Skeletal muscle satellite cell (primary cell): ENCODE results near the gene MAMLD1.

ENCODE experiments used
- H3K27me3 ChIP-seq: 2 replicates; pipeline ENCODE4 v1.7.0; 2013; ENCODE audit warnings: low read length; ENCODE audit not compliant: control insufficient read depth, insufficient read depth
- H3K36me3 ChIP-seq: 2 replicates; pipeline ENCODE4 v1.7.0; 2013; ENCODE audit warnings: mild to moderate bottlenecking, control low read depth, low read length; ENCODE audit not compliant: insufficient read depth
- H3K4me1 ChIP-seq: 2 replicates; pipeline ENCODE4 v1.7.0; 2013; ENCODE audit warnings: low read length; ENCODE audit not compliant: control insufficient read depth, insufficient read depth
- H3K4me2 ChIP-seq: 2 replicates; pipeline ENCODE4 v1.7.0; 2013; ENCODE audit warnings: mild to moderate bottlenecking, low read length
- H3K4me3 ChIP-seq: 2 replicates; pipeline ENCODE4 v1.7.0; 2013; ENCODE audit warnings: low read length
- H3K9ac ChIP-seq: 2 replicates; pipeline ENCODE4 v1.7.0; 2013; ENCODE audit warnings: mild to moderate bottlenecking, low read depth, low read length, moderate library complexity
- H3K9me3 ChIP-seq: replicated peaks from 2 replicates; pipeline ENCODE4 v1.7.0; 2013; ENCODE audit warnings: mild to moderate bottlenecking, control low read depth, low read length

MAMLD1 gene

GRCh38 chrX:150409486-150409885 is 46.4 kb downstream of the MAMLD1 start:
- no peaks in the 10 kb centered on the region for H3K27me3 ChIP-seq
- H3K9me3 ChIP-seq: no peaks in the 10 kb centered on the region
- no peaks in the 10 kb centered on the region for H3K36me3 ChIP-seq
- H3K4me2 ChIP-seq: no peak overlapping the region
- no peak overlapping the region for H3K4me3 ChIP-seq
- no peak overlapping the region for H3K9ac ChIP-seq
- H3K4me1 ChIP-seq: no peaks in the 10 kb centered on the region

- H3K36me3 ChIP-seq: no peaks in the 10 kb centered on the region
- H3K4me1 ChIP-seq: no peaks in the 10 kb centered on the region
Measured at GRCh38 chrX:150409964-150410363, 46.8 kb downstream of the MAMLD1 start.

GRCh38 chrX:150410513-150410912 is 47.4 kb downstream of the MAMLD1 start:
- no peaks in the 10 kb centered on the region for H3K27me3 ChIP-seq
- no peak overlapping the region for H3K9ac ChIP-seq
- H3K4me2 ChIP-seq: no peak overlapping the region
- no peaks in the 10 kb centered on the region for H3K9me3 ChIP-seq
- no peak overlapping the region for H3K4me3 ChIP-seq
- no peaks in the 10 kb centered on the region for H3K36me3 ChIP-seq
- no peaks in the 10 kb centered on the region for H3K4me1 ChIP-seq

More at GRCh38 chrX:150409964-150410363, 46.8 kb downstream of the MAMLD1 start:
- no peak overlapping the region for H3K9ac ChIP-seq
- no peaks in the 10 kb centered on the region for H3K9me3 ChIP-seq
- no peak overlapping the region for H3K4me2 ChIP-seq
- no peak overlapping the region for H3K4me3 ChIP-seq
- no peaks in the 10 kb centered on the region for H3K27me3 ChIP-seq

GRCh38 chrX:150411656-150412055 is 48.5 kb downstream of the MAMLD1 start:
- H3K36me3 ChIP-seq: no peaks in the 10 kb centered on the region
- H3K27me3 ChIP-seq: no peaks in the 10 kb centered on the region
- H3K9me3 ChIP-seq: no peaks in the 10 kb centered on the region
- no peak overlapping the region for H3K4me3 ChIP-seq
- H3K9ac ChIP-seq: no peak overlapping the region
- no peaks in the 10 kb centered on the region for H3K4me1 ChIP-seq
- H3K4me2 ChIP-seq: no peak overlapping the region

DNA sequence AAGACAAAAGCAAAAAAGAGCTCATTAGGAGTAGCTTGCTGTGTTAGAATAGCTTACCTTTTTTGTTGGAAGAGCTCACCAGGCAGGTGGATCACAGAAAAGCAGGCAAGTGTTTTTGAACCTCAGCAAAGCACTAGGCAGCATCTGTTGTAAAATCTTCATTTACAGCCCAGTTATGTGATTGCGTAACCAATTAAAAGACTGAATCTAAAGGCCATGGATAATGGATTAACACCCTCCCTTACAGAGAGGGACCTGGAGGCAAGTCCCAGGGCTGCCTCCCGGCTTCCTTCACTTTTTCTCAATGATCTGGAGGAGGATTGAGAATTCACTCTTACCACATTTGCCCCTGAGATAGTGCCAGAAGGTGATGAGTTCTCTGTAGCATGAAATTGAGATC is 51.1 kb downstream of the MAMLD1 start:
- Histone ChIP-seq H3K36me3 (no peaks in the 10 kb centered on the region), H3K9me3 (no peaks in the 10 kb centered on the region), H3K4me2 (no peak overlapping the region), H3K9ac (no peak overlapping the region), H3K27me3 (no peaks in the 10 kb centered on the region), H3K4me1 (no peaks in the 10 kb centered on the region), H3K4me3 (no peak overlapping the region)

- Histone ChIP-seq H3K9me3 (no peaks in the 10 kb centered on the region), H3K4me2 (no peak overlapping the region), H3K9ac (no peak overlapping the region), H3K4me1 (no peaks in the 10 kb centered on the region), H3K36me3 (no peaks in the 10 kb centered on the region), H3K4me3 (no peak overlapping the region), H3K27me3 (no peaks in the 10 kb centered on the region)
Measured at GRCh38 chrX:150416469-150416868, 53.4 kb downstream of the MAMLD1 start.

DNA sequence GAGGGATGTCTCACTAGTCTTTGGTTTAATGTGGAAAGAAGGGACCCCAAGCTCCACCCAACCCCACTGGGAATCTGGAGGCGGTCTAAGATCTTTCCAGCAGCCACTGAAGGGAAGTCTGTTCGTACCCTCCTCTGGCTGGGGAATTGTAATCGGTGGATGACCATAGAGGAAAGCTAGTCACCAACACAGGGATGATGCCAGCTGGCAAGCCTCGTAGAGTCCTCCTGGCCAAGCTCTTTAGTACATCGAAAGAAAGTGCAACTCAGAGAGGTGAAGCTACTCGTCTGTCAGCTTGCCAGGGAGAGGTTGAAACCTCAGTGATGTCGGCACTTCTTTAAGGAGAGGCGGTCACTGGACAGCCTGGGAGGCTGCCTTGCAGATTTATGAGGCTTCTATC is 58.7 kb downstream of the MAMLD1 start:
- Histone ChIP-seq H3K4me3 (no peak overlapping the region), H3K36me3 (no peaks in the 10 kb centered on the region), H3K4me2 (no peak overlapping the region), H3K9ac (no peak overlapping the region), H3K4me1 (no peaks in the 10 kb centered on the region), H3K27me3 (no peaks in the 10 kb centered on the region), H3K9me3 (no peaks in the 10 kb centered on the region)

DNA sequence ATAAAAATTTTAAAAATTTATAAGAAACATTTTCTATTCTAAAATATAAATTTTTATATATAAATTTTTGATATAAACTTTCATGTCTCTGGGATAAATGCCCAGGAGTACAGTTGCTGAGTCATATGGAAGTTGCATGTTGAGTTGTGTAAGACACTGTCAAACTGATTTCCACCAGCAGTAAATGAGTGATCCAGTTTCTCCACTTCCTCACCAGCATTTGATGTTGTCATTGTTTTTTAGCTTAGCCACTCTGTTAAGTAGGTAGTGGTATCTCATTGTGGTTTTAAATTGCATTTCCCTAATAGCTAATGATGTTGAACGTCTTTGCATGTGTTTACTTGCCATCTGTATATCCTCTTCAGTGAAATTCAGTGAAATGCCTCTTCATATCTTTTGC is 66.5 kb downstream of the MAMLD1 start:
- no peaks in the 10 kb centered on the region for H3K27me3 ChIP-seq
- no peak overlapping the region for H3K9ac ChIP-seq
- H3K4me1 ChIP-seq: peaks cover 2% of the 10 kb centered on the region
- no peak overlapping the region for H3K4me2 ChIP-seq
- H3K9me3 ChIP-seq: no peaks in the 10 kb centered on the region
- H3K4me3 ChIP-seq: no peak overlapping the region
- H3K36me3 ChIP-seq: no peaks in the 10 kb centered on the region

DNA sequence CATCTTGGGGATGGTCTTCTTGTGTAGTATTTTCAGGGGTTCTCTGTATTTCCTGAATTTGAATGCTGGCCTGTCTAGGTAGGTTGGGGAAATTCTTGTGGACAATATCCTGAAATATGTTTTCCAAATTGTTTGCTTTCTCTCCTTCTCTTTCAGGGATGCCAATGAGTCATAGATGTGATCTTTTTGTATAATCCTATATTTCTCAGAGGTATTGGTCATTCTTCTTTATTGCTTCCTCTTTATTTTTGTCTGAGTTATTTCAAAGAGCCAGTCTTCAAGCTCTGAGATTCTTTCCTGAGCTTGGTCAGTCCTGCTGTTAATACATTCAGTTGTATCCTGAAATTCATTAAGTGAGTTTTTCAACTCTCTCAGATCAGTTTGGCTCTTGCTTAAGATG is 73.1 kb downstream of the MAMLD1 start:
- no peak overlapping the region for H3K9ac ChIP-seq
- H3K4me2 ChIP-seq: no peak overlapping the region
- H3K36me3 ChIP-seq: no peaks in the 10 kb centered on the region
- H3K9me3 ChIP-seq: no peaks in the 10 kb centered on the region
- peaks cover 5% of the 10 kb centered on the region for H3K4me1 ChIP-seq
- H3K4me3 ChIP-seq: no peak overlapping the region
- no peaks in the 10 kb centered on the region for H3K27me3 ChIP-seq

DNA sequence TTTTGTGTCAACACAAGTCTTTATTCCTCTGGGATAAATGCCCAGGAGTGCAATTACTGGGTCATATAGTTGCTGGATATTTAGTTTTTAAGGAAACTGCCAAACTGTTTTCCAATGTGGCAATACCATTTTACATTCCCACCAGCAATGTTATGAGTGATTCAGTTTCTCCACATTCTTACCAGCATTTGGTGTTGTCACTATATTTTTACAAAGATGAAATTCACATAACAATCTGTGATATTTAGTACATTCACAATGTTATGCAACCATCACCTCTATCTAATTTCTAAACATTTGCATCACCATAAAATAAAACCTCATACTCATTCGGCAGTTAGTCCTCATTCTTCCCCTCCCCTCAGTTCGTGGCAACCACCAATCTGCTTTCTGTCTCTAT is 75.0 kb downstream of the MAMLD1 start:
- Histone ChIP-seq H3K4me1 (peaks cover 5% of the 10 kb centered on the region), H3K27me3 (no peaks in the 10 kb centered on the region), H3K9ac (no peak overlapping the region), H3K4me3 (no peak overlapping the region), H3K36me3 (no peaks in the 10 kb centered on the region), H3K9me3 (no peaks in the 10 kb centered on the region), H3K4me2 (no peak overlapping the region)

- Histone ChIP-seq H3K4me2 (no peak overlapping the region), H3K36me3 (no peaks in the 10 kb centered on the region), H3K4me1 (no peaks in the 10 kb centered on the region), H3K9ac (no peak overlapping the region), H3K27me3 (no peaks in the 10 kb centered on the region), H3K9me3 (no peaks in the 10 kb centered on the region), H3K4me3 (no peak overlapping the region)
Measured at GRCh38 chrX:150446151-150446550, 83.0 kb downstream of the MAMLD1 start.

DNA sequence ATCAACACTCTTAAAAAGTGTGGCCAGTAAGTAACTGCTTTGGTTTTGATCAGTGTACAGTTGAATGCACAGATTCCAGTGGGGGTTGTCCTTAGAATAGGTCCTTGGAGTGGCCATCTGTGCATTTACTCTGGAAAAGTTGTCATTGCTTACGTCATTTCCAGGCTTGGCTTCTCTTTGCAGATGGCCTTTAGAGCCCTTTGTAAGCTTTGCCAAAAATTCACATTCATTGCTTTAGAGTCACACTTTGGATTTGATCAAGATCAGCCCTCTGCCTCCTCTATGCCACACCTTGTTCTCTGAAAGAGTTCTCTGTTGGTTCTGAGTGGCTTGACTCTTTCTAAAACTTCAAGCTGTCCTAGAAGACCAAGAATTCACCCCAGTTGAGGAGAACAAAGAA is 83.9 kb downstream of the MAMLD1 start:
- Histone ChIP-seq H3K36me3 (no peaks in the 10 kb centered on the region), H3K9me3 (no peaks in the 10 kb centered on the region), H3K4me3 (no peak overlapping the region), H3K4me1 (no peaks in the 10 kb centered on the region), H3K4me2 (no peak overlapping the region), H3K9ac (no peak overlapping the region), H3K27me3 (no peaks in the 10 kb centered on the region)
